Measurements from ENCODE around the gene KCNQ1.

The KCNQ1 gene

DNA sequence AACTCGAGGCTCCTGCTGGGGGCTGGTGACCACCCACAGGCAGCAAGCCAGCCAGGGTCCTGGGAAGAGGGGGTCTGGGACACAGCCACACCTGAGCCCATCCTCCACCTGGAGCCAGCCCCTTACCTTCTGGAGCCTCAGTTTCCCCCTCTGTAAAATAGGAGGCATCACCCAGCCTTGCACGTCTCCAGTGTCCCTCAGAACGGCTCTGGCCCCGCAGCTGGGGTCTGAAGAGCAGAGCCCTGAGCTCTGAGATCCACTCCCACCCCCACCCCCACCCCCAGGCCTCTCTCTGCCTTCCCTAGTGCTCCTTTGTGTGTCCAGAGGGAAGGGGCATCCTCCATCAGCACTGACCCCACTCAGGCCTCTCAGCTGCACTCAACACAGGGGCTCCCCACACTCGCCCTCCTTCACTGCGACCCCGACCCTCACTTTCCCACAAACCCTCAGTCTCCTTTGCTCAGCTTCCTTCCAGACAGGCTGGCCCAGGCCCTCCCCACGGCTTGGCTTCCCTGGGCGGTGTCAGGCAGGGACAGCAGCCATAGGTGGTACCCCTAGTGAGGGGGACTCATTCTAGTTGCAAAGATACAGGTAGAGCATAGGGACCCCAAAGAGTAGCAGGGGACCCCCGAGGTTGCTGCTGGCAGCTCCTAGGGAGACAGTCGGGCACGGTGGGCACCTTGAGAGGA lies 288.3 kb downstream of the KCNQ1 start:
- no peak for DNase-seq (ENCODE audit: low read depth)

DNA sequence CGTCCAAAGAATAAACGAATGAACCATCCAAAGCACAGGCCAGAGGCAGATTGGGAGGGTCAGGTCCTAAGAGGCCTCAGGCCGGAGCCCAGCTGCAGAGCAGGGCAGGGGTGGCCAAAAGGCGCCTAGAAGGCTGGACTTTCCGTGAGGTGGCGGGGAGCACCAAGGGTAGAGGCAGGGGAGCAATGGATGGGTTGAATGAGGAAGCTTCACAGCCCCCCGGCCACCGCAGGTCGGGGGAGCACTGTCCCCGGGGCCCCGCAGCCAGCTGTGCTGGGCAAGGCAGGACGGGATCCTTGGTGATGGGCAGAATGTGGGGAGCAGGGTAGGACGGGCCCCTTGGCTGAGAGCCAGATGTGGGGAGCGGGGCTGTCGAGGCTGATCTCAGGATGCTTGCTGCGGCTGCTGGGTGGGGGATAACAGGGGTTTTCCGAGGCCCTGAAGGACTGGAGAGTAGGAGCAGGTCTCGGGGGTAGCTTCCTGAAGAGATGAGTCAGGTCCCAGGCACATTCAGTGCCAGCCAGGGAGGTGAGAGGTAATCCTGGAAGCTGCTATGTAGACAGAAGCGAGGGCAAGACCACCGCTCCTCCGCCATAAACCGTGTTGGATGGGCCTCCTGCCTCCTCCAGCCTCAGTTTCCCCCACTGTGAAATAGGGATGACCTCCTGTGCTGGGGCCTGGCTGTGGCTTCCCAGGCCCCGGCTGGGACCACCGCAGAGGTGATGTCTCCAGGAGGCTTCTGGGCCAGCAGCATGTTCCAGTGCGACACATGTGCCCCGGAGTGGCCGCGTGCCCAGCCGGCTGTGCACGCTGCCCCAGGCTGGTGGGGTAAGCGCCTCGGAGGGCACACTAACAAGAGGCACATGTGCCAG lies 289.6 kb downstream of the KCNQ1 start:
- no peak for DNase-seq (ENCODE audit: low read depth)

DNA sequence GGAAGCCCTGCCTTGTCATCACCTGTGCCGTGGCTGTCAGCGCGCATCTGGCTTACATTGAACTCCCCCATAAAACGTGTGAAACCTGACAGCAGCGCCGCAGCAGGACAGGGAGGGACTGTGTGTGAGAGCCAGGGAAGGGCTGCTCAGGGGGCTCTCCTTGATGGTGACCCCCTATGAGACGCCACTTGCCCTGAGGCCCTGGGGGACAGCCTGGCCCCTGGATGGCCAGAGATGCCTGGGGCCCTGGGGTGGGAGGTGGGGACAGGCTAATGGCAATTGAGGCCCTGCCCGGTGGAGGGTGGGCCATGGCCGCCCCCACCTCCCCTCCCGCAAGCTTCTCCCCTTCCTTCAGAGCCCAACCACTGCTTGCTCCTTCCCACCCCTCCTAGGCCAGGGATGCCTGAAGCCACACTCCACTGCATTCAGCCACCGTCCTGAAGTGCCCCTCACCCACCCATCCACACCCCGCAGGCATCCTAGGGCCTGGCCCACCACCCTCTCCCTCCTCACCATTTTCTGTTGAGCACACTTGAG lies 290.3 kb downstream of the KCNQ1 start:
- DNase-seq (ENCODE audit: low read depth), result no peak

DNA sequence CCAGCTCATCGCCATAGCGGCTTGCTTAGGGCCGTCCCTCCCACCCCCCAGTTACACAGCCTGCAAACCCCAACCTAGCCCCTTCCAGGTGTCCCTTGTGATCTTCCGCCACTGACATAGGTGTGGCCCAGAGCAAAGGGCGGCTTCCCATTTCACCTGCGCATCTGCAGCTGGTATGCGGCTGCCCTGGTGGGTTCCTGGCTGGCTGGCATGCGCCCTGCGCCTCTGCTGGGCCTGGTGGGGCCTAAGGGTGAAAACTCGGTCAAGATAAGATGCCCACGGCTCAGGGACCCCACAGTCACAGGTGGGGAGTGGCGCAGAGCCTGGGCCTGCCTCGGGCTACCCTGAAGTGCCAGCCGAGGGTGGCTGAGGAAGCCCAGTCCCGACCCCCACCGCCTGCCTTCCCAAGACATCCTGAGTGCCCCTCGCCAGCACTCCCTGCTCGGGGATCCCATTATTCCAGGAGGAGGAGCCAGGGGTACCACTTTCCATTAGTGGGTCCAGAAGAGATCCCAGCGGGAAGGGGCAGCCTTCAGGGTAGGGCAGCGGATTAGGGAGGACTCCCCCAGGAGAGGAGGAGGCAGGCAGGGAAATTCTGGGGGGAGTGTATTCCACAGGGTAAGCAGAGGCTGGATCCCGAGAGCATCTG lies 291.9 kb downstream of the KCNQ1 start:
- DNase-seq (ENCODE audit: low read depth), result no peak

DNA sequence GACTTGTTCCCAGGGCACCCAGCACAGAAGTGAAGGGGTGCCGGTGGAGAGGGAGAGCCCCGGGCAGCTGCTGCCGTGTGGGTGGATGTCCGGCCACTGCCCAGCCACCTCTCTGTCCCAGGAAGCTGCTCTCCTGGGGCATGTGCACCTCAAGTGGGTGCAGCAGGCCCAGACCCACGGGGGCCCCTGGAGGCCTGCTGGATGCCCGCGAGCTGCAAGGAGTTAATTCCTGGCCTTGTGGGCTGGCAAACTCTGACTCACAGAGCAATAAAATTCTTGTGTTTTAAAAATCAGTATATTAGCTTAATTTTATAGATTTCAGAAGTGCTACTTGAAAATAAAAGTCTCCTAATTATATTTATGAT lies 292.4 kb downstream of the KCNQ1 start:
- DNase-seq (ENCODE audit: low read depth), result no peak

DNA sequence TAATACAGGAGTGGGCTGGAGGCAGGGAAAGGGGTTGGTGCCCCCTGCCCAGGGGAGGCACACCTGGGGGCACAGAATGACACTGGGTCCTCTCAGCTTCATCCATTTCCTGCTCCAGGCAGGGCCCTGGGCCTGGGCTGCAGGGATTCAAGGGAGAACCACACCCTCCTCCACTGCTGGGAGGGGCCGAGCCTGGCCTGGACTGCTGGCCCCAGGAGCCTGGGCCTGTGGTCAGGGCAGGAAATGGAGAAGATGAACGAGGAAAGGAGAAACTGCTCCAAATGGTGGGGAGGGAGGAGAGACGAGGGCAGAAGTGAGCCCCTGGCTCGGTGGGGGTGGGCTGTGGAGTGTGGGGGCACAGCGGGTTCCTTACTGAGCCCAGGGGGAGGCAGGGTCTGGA lies 293.1 kb downstream of the KCNQ1 start:
- no peak for DNase-seq (ENCODE audit: low read depth)

DNA sequence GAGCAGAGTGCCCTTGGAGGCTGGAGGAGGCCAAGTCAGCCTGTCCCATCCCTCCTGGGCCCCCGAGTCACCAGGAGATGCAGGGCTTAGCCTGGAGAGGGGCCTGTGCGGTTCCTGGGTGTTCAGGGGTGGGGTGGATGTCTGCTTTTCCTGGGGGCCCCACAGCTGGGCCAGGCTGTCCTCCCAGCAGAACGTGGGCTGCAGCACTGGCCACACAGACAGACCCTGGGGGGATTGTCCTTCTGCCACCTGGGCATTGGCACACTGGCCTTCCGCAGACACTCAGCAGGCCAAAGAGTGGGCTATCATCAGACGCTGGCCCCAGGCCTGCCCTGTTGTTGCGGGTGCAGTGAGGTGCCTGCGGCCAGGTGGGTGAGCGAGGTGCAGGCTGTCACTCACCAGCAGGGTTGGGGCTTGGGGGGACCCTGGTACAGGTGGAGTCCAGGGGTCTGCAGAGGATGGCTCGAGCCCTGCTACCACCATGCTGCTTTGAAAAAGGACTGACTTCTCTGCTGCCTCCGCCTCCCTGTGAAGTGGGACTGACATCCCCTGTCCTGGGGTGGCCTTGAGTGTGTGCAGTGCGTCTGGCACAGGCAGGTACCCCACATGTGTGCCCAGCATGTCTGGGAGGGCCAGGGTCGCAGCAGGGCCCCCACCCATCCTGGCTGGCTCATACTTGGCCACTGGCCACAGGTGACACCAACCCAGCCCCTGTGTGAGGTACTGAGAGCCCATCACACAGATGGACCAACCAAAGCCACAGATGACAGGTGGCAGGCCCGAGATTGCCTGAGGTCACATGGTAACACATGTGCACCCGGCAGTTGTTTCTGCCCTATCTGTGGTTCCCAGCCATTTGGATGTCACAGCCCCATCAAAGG lies 294.0 kb downstream of the KCNQ1 start:
- no peak for DNase-seq (ENCODE audit: low read depth)

DNA sequence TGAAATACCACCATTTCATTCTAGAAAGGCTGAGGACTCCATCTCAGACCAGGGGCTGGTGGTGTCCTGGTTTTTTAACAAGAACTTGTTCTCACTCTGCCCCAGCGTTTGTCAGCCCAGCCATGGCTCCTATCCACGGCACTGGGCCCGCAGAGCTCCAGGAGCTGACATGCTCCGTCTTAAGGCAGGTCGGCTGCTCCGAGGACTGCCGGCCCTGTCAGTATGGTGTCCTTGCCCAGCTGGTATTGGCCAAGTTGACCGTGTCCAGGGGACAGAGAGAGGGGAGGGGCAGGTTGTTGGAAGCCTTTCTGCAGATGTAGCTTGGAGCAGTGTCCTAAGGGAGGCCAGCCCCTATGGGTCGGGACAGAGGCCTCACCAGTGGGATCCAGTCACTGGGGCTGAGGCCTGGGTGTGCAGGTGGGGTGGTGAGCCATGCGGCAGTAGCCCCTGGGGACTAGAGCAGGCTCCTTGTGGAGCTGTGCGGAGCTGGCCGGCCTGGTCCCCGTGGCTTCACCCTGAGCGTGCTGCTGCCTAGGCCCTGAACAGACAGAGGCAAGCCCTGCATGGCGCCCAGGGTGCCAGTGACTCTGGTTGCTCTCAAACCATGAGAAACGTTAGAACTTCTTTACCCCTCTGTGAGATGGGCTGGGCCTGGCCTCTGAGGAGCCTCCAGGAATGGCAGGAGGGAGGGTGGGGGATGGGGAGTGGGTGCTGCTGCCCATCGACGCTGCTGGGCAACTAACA lies 294.9 kb downstream of the KCNQ1 start:
- DNase-seq (ENCODE audit: low read depth), result no peak

DNA sequence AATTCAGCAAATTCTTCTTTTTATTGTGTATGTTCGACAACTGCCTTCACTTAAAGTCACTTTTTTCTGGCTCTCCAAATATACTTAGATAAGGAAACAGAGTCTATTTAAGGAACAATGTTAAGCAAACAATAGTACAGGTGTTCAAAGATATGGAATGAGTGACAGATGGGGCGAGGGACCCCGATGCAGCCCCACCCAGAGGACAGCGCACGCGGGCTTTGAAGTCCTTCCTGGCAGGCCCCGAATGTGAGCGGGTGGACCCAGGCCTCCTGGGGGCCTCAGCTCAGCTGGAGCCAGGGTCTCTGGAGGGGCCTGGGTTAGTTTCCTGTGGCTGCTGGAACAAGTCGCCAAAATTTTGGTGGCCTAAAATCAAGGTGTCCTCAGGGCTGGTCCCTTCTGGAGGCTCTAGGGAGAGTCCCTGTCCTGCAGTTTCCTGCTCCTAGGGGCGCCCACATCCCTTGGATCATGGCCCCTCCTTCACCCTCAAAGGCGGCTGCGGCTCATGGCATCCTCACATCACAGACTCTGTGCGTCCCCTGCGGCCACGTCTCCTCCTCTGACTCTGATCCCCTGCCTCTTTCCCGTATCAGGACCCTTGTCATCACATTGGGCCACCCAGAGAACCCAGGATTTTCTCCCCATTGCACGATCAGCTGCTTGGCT lies 295.6 kb downstream of the KCNQ1 start:
- no peak for DNase-seq (ENCODE audit: low read depth)

DNA sequence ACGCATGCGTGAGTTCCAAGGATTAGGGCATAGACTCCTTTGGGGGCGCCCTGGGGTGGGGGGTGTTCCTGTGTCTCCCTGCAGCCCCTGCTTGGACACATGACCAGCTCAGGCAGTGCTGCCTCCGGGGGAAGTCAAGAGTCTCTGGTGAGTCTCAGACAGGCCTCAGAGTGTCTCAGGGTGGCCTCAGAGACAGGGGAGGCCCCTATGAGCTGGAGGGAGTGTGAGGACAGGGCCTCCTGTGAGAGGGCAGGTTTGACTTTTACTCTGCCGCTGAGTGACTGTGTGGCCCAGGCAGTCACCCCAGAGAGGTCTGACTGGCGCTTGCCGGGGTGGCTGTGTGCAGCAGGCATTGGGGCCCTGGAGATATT lies 296.2 kb downstream of the KCNQ1 start:
- no peak for DNase-seq (ENCODE audit: low read depth)

DNA sequence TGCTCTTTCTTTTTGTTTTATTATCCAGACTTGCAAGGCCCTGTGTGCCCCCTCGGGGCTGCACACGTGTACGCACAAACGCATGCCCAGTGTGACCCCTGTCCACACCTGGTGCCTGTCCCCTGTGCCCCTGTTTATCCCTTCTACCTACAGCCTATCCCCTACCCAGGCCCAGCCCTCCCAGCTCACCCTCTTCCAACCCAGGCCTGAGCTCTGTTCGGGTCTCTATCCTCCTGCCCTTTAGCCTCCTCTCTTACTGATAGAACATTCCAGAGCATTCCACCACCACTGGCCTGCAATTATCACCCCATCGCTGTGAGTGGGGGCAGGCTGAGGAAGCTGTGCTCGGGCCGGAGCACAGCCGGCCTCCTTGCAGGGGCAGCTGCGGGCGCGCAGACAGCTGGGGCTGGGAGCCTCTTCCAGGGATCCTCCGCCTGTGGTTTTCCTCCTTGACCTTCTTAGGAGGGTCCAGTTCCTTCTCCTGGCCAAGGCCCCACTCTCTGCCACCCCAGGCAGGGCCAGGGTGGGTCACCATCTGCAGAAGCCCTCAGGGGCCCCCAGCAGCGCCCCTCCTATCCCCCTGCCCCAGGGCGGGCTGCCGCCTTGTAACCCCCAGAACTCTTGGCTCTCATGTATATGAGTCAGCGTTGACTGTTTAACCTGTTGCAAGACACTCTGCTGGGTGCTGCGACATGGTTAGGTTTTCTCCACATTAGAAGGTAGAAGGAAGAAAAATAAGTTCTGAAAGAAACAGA lies 296.7 kb downstream of the KCNQ1 start:
- DNase-seq (ENCODE audit: low read depth), result no peak

DNA sequence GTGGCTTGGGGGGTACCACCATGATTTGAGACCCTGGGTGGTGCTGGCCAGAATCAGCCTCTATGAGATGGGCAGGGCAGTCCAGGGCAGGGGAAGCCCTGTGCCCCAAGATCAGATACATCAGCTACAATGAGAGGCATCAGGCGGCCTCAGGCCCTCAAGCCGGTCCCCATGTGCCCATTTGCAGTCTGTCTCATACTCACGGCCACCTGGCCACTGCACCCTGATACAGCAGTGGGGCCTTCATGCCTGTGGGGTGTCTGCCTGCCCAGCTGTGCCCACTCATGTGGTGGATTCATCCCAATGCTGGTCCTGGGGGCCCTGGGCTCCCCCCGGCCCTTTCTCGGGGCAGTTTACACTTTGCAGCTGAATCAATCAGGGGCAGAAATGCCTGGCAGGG lies 297.4 kb downstream of the KCNQ1 start:
- DNase-seq (ENCODE audit: low read depth), result no peak

DNA sequence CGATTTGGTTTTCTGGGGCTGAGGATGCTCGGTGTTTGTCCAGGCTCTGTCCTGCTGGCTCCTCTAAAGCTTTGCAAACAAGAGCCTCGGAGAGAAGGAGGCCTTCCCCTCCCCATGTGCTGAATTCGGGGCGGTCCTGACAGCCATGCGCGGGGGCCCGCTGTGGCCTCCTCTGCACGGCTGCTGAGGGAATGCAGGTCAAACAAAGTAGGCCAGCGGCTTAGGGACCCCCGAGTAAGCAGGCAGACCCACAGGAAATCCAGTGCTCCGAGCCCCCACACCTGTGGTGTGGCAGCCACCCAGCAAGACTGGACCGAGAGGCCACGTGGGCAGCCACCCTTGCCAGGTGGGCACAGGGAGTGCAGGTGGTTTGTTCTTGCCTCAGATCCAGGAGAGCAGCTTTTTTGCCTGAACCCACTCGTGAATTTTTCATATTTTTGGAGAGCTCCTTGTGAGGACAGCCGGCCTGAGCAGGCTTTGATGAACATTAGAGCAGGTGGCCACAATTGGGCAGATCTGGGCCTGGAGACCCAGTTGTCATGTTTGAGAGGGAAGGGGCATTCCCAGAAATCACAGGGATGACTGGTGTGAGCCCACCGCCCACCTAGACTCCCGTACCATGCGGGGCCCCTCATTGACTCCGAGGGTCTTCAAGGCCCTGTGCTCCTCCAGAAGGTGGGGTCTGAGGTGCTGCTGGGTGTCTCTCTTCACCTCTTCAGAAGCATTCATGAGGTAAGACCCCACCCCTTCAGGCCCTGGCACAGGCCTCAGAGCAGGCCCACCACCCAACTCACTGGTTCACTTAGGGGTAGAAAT lies 298.0 kb downstream of the KCNQ1 start:
- DNase-seq (ENCODE audit: low read depth), result no peak

DNA sequence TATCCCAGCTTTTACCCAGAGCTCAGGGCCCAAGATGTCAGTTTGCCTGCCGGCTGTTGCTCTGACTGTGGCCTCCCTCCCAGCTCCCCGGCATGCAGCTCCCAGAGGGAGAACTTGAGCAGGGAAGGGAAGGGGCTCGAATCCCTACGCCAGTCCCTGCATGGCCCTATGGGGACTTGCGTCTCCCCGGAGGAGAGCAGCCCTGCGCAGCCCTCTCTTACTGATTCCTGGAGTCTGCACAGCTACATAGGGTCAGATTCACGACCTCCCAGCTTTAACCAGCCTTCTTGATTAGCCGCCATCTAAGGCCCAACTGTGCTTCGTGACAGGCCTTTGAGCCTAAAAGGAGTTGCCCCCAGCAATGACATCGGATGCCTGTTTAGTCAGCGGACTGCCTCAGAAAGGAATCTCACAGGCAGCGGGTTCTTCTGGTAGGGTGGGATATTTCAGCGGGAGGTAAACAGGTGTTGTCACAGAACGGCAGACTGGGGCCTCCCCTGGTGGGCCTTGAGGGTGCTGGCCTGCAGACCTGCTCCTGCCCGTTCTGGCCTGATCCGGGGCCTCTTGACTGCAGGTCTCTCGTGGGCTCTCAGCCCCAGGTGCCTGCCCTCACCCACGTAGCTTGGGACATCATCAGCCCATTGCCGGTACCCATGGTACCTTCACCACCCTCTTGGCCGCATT lies 298.8 kb downstream of the KCNQ1 start:
- DNase-seq (ENCODE audit: low read depth), result no peak

DNA sequence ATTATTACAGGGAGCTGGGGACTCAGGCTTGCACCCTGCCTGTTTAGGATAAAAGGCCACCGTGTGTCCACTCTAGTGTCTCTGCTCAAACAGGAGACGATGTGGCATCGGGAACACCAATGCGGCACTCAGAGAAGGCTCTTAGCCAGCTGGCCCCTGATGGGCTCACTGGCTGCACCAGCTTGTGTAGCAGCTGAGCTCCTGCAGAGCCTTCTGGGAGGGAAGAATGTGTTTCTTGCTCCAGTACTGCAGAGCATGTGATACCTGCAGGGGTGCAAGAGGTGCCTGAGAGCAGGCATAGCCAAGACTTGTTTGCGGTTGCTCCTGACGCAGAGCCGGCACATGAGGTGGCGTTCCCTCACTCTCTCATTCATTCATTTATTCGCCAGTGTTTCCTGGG lies 299.4 kb downstream of the KCNQ1 start:
- DNase-seq (ENCODE audit: low read depth), result no peak

DNA sequence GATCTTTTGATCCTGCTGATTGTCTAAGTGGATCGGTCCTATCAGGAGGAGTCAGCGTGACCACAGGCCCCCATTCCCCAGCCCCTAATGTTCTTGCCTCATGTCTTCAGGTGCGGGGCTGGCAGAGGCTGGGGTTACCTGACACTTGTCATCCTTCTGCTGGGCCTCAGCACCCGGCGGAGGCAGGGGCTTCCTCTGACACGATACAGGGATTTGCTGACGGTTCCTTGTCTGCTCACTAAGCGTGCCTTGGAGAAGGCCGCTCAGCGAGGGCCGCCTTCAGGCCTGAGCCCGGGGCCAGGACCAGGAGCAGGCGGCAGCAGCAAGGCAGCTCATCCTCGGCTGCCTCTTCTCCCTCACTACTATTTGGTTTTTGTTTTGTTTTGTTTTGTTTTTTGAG lies 300.7 kb downstream of the KCNQ1 start:
- no peak for DNase-seq (ENCODE audit: low read depth)

DNA sequence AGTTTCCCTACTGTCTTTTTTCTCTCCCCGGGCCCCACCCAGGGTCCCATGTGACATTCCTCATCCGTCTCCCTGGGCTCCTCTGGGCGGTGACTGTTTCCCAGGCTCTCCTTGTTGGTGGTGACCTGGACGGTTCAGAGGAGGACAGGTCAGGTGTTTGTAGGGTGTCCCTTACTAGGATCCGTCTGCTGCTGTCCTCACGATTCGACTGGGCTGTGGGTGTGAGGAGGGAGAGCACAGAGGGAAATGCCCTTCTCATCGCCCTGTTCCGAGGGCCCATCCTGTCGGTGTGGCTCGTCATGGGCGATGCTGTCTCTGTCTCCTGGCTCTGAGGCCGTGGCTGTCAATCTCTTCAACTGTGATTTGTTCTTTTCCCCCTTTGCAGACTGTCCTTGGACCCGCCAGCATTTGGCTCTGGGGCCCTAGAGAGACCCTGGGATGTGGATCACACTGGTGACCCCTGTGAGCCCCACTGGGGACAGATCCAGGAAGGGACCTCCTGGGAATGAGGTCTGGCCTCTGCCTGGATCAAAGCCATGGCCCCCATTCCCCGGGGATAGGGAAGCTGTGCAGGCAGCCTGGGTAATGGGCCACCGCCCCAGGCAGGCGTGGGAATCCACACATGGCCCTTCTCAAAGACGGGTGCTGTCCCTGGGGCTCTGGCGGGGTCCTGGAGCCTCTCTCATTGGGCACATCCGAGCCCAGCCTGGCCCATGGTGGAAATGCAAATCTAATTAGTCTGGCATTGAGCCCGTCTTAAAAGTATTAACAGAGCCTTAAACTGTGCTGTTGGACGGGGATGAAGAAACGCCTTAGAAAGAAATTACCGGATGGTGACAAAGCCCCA lies 301.8 kb downstream of the KCNQ1 start:
- no peak for DNase-seq (ENCODE audit: low read depth)
